HG03457 (cell line): ENCODE data around the gene AMOTL2.

Source experiments
- ATAC-seq: cut with Tn5 transposase; IDR thresholded peaks from one replicate; pipeline ENCODE4 v1.9.1; 2021; ENCODE audit warnings: moderate number of reproducible peaks; ENCODE audit not compliant: unreplicated experiment

The AMOTL2 gene

DNA sequence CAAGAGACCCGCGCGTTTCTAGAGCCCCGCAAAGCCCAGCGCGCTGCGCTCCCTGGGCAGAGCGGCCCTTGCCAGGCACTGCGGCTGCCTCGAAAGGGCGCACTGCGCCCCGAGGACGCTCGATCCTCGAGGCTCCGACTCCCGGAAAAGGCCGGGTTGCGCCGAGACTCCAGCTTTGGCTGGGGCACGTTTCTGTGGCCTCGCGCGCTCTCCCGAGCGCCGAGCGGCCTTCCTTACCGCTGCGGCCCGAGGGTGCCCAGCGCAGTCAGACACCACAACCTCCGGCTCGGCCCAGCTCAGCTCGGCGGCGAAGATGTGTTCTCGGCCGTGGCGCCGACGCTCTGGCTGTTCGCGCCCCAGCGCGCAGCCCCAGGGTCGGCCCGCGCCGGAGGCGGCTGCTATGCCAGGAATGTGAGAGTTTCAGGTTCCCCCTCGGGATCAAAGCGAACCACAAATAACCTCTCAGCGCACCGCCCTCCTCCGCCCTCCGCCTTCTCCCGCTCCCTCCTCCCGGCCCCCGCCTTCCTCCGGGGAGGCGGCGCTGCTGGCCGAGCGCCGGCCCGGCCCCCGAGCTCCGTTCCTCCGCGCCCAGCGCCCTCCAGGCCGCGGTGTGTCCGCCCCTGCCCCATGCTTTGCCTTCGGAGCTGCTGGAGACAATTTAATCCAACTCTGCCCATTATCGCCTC, at the start of gene AMOTL2:
AMOTL2 (minus strand) TSS at position 343 of the 686 bp plus-strand sequence. CDS start 3,014 bp downstream, outside the sequence.
- ATAC-seq, result no peak

- ATAC-seq, result no peak
These were observed 48.9 kb upstream of the AMOTL2 start for GRCh38 chr3:134423153-134423552.

GRCh38 chr3:134419960-134420321, 45.7 kb upstream of the AMOTL2 start:
- ATAC-seq, result no peak

DNA sequence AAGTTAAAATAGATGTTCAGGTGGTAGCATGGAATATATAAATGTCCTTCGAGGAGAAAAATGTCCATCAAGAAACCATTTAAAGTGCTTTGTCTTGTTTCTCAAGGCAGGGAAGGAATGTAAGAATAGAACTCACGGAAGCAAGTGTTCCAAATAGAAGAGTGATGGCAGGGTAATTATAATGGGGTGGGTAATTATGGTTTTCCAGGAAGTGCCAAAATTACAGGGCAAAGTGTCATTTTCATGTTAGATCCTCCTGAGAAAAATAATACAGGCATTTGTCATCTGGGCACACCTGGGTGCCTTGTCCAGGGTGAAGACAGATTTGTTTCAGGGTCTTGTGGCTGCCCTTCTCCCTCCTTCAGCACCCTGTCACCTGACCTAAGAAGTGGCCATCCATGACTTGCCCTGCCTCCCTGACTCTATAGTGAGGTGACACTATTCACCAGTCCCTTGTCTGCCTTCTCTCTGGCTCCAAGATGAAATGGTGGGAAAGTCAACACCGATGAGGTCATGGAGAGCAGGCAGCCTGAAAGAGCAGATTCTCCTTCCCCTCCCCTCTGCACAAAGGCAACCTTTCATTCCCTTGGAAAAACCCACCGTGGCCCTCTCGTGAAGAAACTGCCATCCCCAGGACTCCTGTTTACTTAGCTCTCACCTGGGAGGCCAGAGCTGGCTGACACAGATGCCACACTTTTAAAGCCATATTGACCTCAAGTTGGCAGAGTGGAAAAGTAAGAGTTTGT, 45.1 kb upstream of the AMOTL2 start:
- no peak for ATAC-seq

DNA sequence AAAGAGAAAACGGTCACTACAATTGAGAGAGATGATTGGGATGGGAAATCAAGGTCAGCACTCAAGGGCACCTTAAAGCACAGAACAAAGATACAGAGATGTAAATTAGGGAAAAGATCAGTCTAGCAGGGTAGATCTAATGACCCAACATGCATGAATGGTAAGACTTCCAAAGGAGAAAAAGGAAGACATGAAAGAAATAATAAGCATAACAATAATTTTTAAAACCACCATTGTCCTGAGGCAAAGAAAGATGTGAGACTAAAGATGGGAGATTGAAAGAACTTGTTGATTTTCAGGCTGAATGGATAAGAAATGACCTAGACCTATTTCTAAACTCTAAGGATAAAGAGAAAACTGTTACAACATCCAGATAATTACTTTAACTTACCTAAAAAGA, 34.8 kb upstream of the AMOTL2 start:
- no peak for ATAC-seq

DNA sequence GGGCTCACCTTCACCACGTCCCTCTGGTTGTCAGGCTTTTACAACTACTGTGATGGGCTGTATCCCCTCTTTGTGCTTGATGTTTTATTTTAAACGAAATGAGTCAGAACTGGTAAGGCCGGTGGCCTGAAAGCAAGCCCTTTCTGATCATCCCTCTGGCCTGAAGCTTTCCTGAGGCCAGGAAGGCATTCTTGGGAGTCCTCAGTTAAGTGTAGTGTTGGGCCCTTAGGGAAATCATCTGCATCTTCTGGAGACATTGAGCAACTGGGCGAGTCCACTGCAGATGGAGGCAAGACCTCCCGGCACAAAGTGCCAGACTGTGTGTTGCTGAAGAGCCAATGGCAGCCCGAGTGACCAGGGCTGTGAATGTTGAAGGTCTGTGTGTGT, 33.0 kb upstream of the AMOTL2 start:
- ATAC-seq, result no peak

GRCh38 chr3:134406331-134407238, 32.3 kb upstream of the AMOTL2 start:
- no peak for ATAC-seq

DNA sequence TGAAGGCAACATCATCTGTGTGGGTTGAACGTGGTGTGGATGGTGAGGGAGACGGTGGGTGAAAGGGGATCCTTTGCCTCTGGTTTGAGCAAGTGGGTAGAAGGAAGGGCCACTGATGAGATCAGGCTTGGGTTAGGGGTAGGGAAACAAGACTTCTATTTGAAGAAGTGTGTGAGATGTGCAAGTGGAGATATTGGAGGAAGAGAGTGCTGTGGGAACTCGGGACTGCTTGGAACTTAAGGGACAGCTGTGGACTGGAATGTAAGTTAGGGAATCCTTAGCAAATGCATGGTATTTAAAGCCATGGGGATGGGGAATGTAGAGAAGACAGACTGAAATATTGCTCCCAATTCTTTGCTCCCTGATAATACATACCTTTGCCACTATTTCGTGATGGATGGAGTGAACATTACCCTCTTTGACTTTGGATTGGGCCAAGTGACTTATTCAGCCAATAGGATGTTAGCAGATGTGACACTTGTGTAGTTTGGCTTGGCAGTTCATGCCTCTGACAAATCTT, 30.2 kb upstream of the AMOTL2 start:
- ATAC-seq, result no peak

DNA sequence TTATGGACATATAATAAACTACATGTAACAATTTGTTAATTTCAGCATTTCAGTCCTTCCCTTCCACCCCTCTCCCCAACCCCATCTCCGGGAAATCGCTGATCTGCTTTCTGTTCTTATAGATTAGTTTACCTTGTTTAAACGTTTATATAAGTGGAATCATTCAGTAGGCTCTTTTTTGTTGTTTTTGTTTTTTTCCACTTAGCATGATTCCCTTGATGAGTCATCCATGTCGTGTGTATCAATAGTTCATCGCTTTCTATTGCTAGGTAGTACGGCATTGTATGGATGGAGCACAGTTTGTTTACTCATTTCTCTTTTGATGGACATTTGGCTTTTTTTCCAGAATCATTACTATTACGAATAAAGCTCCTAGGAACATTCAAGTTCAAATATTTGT, 23.5 kb upstream of the AMOTL2 start:
- no peak for ATAC-seq

GRCh38 chr3:134395103-134395502, 20.9 kb upstream of the AMOTL2 start:
- no peak for ATAC-seq

DNA sequence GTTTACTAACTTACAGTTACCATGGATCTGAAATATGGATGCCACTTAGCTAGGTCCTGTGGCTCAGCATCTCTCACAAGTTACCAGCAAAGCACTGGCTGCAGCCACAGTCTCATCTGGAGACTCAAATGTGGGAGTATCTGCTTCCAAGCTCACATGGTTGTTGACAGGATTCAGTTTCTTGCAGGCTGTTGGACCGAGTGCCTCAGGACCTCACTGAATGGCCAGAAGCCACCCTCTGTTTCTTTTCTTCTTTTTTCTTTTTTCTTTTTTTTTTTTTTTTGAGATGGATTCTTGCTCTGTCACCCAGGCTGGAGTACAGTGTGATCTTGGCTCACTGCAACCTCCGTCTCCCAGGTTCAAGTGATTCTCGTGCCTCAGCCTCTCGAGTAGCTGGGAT, 20.1 kb upstream of the AMOTL2 start:
- no peak for ATAC-seq

GRCh38 chr3:134393074-134393473, 18.8 kb upstream of the AMOTL2 start:
- ATAC-seq, result no peak

GRCh38 chr3:134392336-134392983, 18.2 kb upstream of the AMOTL2 start:
- no peak for ATAC-seq

DNA sequence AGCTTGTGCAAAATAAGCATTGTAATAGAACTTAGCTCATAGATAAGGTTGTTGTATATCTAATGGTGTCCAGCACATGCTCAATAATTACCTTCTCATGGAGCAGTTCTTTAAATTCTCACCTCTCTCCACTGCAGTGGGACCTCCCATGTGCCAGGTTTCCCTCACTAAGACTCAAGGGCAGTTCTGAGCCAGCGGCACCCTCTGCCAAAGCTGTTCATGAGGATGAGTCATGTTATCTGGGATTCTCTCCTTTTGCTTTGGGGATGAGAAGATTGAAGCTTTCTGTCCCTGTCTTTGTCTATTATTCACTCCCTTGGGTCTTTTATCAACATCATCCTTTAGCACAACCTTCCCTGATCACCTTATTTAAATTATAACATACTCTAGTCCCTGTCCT, 15.6 kb upstream of the AMOTL2 start:
- ATAC-seq, result no peak

- ATAC-seq, result no peak
These were observed 14.7 kb upstream of the AMOTL2 start for GRCh38 chr3:134388788-134389485.

DNA sequence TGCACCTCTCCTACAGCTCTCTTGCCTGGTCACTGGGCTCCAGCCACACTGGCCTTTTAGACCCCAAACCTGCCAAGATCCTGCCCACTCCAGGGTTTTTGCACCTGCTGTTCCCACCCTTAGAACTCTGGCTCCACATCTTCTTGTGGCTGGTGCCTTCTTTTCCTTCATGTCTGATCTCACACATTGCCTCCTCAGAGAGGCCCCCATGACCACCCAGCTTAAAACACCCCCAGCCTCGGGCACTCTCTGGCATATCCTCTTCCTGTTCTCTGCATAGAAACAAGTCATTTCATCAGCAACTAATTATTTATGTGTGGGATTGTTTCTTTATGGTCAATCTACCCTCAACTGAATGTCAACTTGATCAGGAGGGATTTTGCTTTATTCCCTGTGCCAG, 14.0 kb upstream of the AMOTL2 start:
- ATAC-seq, result no peak

DNA sequence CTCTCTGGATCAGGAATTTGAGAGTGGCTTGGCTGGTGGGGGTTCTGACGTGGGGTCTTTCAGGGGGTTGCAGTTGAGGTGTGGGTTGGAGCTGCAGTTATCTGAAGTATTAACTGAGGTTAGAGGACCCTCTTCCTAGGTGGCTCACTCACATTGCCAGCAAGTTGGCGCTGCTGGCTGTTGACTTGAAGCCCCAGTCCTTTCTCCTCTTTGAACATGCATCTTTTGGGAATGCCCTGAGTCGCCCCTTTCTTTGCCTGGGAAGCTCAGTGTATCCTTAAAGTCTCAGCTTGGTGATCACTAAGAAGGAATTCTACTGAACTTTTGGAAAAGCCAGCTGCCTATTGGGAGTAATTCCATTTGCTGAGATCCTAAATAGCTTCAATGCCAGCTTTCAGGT, 13.0 kb upstream of the AMOTL2 start:
- no peak for ATAC-seq

GRCh38 chr3:134384963-134385362, 10.7 kb upstream of the AMOTL2 start:
- no peak for ATAC-seq

GRCh38 chr3:134381831-134382442, 7.7 kb upstream of the AMOTL2 start:
- ATAC-seq, result no peak

DNA sequence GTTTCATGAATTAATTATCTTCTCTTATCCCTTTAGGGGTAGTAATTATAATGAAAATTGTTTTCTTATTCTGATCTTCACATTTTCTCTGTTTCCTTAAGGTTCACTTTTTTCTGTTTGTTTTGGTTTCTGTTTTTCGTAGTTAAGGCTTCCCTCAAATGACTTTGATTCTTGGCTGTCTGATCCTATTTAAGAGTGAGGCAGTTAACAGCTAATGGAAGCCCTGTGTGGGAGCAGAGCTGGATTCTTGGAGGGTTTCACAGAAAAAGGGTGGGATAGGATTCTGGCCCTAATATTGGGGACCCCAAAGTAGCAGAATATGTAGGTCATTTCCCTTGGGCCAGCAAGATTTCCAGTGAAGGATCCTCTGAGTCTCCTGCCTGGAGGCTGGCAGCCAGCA, 6.8 kb upstream of the AMOTL2 start:
- ATAC-seq, result no peak
